GM15510 (cell line): ENCODE measurements around the gene NOL6.

Experiments used
- POLR2A ChIP-seq: IDR thresholded peaks from 3 replicates; pipeline ENCODE4 v1.6.1; 2011; ENCODE audit warnings: borderline replicate concordance; ENCODE audit not compliant: insufficient read length; ENCODE audit errors: extremely low read depth

The NOL6 gene

GRCh38 chr9:33455945-33456344, 17.8 kb downstream of the NOL6 start:
- no peak for TF ChIP-seq POLR2A

DNA sequence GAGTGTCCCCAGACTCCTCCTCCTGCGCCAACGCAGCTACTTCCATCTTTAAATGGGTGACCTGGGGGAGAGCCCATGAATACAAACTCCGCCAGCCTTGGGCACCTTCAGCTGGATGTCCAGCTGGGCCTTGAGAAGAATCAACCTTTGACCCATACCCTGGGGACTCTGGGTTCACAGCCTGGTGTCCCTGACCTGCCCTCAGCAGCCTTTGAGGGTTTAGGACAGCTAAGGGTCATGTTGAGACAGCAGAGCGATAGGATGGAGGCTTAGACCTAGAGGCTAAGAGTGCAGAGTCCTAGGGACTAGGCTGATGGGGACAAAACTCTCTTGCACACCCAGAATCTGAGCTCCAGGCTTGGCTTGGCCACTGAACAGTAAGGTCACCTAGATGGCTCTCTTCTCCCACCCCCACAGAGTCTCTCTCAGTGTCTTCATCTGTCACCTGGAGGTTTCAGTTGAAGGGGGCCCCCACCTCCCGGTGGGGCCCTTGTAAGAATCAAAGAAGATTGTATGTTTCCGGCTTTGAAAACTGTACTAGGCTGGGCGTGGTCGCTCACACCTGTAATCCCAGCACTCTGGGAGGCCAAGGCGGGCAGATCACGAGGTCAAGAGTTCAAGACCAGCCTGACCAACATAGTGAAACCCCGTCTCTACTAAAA, 19.6 kb downstream of the NOL6 start:
- no peak for TF ChIP-seq POLR2A

GRCh38 chr9:33453286-33453860, 20.4 kb downstream of the NOL6 start:
- TF ChIP-seq POLR2A: no peak

DNA sequence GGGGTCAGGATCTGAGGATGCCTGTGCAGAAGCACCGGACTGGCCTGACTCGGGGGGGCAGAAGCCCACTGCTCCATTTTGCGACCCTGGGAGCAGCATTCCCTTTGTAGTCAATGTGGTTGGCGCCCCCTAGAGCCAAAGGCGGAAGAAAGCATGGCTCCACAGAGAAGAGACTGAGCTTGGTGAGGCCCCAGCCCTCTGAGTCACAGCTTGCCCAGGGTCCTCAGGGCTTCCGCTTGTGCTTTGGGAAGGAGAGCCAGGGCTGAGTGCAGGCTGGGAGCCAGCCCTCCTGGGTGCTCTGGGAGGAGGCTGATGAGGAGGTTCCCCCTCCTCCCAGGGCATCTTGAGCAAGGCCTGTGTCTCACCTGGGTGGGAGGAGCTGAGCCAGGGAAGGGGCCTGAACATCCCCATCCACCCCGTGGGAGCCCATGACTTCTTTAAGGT, 20.9 kb downstream of the NOL6 start:
- TF ChIP-seq POLR2A: no peak

- TF ChIP-seq POLR2A: no peak
Measured at GRCh38 chr9:33450621-33451146, 23.0 kb downstream of the NOL6 start.

GRCh38 chr9:33449715-33450114, 24.0 kb downstream of the NOL6 start:
- TF ChIP-seq POLR2A: no peak

DNA sequence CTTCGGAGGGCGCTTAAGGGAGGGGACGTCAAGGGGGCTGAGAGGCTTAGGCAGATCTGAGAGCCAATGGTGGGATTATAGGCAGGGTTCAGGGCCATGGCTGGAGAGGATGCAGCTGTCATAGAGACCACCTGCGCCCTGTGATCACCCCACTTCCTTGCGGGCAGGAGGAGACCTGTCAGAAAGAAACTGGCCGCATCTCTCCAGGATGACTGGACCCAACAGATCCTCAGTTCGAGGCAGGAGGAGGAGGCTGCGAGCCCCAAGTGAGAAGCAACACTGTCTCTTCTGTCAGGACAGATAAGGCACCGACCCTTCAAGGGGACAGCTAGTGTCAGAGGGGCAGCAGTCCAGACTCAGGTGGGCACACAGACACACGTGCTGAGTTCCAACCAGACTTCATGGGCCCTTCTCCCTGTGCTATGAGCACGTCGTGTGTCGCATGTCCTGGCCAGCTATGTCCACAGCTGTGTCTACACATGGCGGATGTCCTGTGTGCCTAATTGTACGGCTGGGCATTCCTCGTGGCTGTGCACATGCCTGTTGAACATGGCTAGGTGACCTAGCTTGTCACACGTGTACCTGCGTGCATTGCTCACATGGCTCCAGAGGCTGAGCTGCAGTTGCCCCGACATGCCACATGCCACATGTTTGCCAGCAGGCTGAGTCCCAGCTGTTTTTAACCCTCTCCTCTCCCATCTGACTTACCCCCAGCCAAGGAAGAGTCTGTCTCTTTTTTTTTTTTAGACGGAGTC, 25.7 kb downstream of the NOL6 start:
- no peak for TF ChIP-seq POLR2A

- no peak for TF ChIP-seq POLR2A
Measured at GRCh38 chr9:33446946-33447798, 26.6 kb downstream of the NOL6 start, which contains the start of gene AQP3. AQP3 (minus strand) TSS chr9:33447593; CDS start chr9:33447530, 63 bp downstream.

DNA sequence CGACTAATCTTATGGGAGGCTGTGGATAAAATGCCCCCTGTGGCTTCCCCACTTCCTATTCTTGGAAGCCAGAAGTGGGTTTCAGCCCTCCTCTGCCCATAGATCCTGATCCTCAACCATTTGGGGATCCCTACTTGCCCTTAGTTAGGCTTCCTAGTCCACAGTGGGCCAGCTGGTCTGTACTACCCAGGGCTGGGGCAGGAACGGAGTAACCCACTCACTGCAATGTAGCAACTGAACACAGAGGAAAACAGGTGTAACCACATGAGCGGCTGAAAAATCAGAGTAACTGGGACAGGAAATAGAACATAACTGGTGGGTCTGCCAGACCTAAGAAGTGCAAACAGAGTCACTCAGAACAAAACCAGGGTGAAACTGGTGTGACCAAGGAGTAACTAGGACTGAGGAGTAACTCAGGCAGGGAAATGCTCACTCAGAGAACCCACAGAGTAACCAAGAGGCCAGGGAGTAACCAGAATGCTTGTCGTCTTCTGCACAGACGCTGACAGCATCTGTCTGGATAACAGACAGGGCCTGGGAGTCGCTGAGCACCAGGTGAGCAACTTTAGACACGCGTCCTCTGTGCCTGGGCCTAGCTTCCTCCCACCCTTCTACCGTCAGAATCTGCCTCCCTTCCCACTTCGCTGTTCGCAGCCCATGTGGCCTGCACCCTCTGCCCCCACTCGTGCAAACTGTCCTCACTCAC, 27.3 kb downstream of the NOL6 start:
- TF ChIP-seq POLR2A: no peak

DNA sequence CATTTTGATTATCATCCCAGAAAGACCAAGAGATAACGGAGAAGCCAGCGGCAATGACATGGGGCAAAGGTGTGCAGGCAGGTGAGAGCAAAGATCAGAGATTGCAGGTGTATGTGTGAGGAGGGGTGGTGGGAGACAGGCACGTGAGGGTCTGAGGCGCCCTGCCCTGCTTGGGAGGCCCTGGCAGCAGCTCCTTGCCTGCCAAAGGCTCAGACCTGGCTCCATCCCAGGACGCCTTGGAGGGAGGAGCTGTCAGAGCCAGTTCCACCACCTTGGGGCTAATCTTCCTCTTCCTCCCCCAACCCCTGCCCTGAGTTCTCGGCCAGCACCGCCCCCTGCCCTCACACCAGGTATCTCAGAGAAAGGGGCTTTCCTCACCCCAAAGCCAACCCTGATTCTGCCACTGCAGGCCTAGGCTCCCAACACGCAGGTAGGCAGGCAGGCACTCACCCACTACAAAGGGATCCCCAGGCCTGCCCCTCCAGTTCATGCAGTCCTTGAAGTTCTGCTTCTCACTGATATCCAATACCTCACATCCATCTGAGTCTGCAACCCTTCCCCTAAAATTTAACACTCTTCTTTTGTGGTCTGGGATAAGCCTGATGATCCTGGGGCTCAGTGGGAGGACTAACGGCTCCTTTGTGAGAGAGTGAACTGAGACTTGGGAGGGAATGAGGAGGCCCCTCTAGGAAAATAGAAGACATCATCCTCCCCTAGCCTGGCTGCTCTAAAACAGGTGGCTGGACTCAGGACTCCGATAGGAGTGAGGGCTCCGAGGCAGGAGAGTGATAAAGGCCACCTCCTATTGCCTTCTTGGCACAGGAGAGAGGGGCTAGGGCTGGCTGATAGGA, 28.1 kb downstream of the NOL6 start:
- no peak for TF ChIP-seq POLR2A

DNA sequence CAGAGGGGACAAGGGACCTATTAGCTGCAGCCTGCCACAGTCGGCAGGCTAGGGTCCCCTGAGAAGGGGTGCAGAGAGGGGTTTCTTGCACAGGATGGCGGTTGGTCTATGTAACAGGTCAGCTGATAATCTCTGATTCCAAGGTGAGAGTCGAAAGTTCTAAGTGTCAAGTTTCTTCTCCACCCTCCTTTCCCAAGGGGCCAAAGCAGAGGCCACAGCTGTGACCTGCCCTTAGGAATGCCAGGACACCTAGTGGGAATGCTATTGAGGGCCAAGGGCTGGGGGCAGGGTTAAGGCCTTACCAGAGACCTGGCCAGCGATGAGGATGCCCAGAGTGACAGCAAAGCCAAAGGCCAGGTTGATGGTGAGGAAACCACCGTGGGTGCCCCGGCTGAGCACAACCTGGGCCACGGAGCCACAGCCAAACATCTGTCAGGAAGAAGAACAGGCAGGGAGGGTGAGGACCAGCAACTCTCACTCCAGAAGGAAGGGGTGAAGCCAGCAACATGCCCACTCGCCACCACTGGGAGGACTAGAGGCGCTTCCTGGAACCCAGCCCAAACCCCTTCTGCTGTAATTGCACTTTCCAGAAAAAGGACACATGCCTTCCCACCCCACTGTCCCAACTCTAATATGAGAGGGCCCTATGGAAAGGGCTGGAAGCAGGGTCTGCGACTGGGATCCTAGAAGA, 30.1 kb downstream of the NOL6 start:
- TF ChIP-seq POLR2A: no peak

GRCh38 chr9:33443047-33443446, 30.7 kb downstream of the NOL6 start:
- no peak for TF ChIP-seq POLR2A
